Fibroblast of lung (primary cell): ENCODE results near the gene HOXC5.

Experiments used
- EZH2 ChIP-seq: IDR thresholded peaks from 2 replicates; pipeline ENCODE4 v1.5.1; 2012; ENCODE audit warnings: low read length, control low read depth, mild to moderate bottlenecking; ENCODE audit errors: missing control alignments
- TF ChIP-seq, protein P1 (sequence below), 2 donors: IDR thresholded peaks in 1 of 2; conservative IDR thresholded peaks in 1 of 2; 1 replicate in 1 of 2; 2 replicates in 1 of 2; pipeline ENCODE4 v1.5.1; 2011 to 2012; ENCODE audit warnings: low read length in 2 of 2, control low read depth in 1 of 2, inconsistent platforms in 1 of 2, low read depth in 1 of 2, mild to moderate bottlenecking in 1 of 2

- TF ChIP-seq, protein P1, sequence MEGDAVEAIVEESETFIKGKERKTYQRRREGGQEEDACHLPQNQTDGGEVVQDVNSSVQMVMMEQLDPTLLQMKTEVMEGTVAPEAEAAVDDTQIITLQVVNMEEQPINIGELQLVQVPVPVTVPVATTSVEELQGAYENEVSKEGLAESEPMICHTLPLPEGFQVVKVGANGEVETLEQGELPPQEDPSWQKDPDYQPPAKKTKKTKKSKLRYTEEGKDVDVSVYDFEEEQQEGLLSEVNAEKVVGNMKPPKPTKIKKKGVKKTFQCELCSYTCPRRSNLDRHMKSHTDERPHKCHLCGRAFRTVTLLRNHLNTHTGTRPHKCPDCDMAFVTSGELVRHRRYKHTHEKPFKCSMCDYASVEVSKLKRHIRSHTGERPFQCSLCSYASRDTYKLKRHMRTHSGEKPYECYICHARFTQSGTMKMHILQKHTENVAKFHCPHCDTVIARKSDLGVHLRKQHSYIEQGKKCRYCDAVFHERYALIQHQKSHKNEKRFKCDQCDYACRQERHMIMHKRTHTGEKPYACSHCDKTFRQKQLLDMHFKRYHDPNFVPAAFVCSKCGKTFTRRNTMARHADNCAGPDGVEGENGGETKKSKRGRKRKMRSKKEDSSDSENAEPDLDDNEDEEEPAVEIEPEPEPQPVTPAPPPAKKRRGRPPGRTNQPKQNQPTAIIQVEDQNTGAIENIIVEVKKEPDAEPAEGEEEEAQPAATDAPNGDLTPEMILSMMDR (conservative IDR thresholded peaks at IDR 0.05 in 1 of 2, IDR thresholded peaks at IDR 0.05 in 1 of 2; ENCODE audit: low read depth in 1 of 2, low read length in 2 of 2) = no peak
- no peak for TF ChIP-seq EZH2
These were observed 49.6 kb downstream of the HOXC5 start for GRCh38 chr12:54082397-54082892.
